ENCODE measurements around the gene SDHAF2.
"Not testable (repeated sequence)": the region's sequence is repeated elsewhere in the genome, so short reads cannot be mapped to it uniquely, and the experiment has no call there.

SDHAF2 gene

DNA sequence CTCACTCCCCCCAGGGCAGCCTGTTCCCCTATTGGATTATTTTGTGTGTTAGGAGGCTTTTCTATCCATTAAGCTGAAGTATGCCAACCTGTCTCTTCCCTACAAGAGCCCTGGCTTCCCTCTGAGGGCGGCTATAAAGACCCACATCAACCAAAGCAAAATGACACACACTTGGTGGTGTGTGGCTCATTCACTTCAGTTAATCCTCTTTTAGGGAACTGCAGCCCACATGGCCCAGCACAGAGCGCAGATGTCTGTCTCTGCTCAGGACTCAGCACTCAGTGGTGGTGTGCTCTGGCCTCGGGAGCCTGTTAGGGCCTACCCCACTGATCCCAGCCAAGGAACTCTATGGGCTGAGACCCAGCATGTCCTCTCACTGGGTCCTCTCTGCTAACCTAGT is 46.4 kb downstream of the SDHAF2 start:
- no peak for DNase-seq (ENCODE audit: low read depth in 3 of 3)

DNA sequence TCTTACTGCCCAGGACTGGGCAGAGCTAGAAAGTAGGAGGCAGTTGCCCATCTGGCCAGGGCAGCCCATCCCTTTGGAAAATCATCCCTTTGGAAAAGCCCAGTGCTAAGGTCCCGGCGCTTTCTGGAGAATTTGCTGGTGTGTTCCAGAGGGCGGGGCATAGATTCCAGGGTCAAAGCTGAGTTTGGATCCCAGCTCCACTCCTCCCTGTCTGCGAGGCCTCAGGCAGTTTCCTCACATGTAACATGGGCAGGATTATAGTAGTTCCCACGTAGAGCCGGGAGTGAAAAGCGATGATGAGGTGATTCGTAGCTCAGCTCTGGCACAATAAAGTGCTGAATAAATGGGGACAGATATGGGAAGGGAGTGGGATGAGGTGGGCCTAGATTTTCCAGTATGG is 47.2 kb downstream of the SDHAF2 start:
- no peak for DNase-seq (ENCODE audit: low read depth in 3 of 3)

DNA sequence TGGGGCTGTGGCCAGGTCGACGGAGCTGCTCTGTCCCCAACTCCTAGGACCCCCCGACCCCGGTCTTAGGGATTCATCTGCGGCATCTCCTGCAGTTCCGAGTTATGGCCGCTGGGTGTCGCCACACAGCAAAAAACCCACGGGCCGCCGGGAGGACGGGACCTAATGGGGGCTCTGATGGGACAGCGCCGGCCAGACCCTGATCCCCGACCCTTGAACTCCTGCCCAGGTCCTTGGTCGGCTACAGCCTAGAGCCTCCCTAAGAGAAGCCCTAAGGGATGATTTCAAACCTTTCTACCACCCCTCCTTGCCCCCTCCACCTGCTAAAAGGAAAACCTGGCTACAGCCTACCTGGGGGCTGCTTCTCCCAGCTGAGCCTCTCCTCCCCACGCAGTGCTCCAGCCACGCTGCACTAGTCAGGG is 47.8 kb downstream of the SDHAF2 start:
- peak; percentile 21 to 31 (median 28) for DNase-seq (ENCODE audit: low read depth in 3 of 3)

DNA sequence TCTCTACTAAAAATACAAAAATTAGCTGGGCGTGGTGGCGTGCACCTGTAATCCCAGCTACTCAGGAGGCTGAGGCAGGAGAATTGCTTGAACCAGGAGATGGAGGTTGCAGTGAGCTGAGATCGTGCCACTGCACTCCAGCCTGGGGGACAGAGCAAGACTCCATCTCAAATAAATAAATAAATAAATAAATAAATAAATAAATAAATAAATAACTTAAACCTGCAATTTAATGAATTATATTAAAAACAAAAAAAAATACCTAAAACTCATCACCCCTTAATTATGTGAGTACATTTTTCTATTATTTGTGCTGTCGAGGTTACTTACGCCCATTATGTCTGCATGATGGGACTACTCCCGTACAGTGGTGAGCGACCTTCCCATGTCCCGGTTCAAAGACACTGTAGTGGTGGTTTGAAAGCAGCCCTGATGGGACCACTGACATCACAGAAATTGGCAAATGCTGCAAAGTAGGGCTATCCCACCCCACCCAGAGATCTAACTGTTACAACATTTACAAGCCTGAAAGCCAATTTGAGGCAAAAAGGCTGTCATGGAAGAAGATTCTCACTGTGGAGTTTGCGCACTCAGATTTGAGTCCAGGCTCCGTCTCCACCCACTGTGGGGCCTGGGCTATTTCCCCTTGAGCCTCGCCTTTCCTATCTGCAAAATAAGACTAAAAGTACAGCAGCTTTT is 49.6 kb downstream of the SDHAF2 start:
- not testable (repeated sequence) for DNase-seq (ENCODE audit: low read depth in 3 of 3)

DNA sequence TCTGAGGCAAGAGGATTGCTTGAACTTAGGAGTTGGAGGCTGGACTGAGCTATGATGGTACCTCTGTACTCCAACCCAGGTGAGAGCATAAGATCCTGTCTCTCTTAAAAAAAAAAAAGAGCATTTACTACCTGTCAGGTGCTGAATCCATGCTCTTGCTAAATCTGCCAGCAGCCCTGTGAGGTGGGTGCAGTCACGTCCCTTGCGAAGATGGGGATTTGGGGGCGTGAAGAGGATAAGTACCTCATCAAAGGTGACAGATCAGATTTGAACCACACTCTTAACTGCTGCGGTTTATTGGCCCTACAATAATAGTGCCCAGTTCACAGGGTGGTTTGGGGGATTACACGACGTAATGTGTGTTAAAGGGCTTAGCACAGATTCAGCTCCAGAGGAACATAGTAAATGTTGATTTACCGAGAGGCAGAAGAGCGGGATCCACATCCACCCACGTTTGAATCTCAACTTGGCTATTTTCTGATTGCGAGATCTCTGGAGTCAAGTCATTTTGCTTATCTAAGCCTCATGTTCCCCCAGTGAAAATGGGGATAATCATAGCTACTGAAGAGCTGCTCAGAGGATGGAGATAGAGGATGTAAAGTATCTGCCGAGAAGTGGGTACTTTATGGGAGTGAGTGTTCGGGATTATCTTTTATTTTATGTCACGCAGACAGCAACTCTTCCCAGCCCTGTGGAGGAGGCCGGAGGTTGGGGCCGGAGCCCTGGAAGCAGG is 50.5 kb downstream of the SDHAF2 start:
- DNase-seq (ENCODE audit: low read depth in 3 of 3), result no peak

DNA sequence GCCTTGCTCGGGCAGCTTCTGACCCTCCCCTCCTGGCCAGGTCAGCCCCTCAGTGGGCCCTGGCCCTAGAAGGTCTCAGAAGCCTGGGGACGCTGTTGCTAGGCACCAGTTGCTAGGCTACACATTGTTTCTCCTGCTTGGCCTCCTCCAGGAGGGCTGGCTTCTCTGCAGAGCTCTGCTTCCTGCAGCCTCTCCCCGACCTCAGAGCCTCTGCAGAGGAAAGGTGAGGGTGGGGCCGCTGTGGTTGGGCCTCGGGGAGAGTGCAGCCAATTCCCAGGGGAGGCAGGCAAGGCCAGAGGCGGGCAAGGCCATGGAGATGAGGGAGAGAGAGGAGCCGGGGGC is 51.0 kb downstream of the SDHAF2 start:
- DNase-seq (ENCODE audit: low read depth in 3 of 3), result no peak

DNA sequence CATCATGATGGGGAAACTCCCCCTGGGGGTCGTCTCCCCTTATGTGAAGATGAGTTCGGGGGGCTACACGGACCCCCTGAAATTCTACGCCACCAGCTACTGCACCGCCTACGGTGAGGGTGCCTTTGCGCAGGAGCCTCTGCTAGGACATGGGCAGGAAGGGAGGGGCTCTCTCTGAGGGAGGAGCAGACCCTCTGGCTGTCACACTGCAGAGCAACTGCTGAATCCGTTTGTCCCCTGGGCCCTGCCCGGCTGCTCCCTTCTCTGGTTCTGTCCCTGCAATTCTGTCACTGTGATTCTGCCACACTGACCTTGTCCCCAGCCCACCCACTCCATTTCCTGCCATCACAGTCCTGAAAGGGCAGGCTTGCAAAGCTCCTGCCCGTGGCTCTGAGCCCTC is 51.9 kb downstream of the SDHAF2 start:
- DNase-seq (ENCODE audit: low read depth in 3 of 3), result no peak

DNA sequence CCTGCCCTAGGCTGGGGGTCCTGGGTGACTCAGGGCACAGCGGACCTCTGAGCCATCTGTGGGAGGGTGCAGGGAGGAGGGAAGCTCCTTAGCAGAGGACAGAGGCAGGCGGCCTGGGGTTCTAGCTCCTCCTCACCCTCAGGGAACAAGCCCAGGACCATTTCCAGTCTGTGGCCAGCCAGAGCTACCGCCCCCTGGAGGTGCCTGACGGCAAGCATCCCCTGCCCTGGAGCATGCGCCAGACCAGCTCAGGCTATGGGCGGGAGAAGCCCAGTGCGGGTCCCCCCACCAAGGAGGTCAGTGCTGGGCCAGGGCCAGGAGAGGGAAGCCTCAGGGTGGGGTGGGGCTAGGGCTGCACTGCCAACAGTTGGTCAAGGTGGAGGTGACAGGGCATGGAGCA is 52.6 kb downstream of the SDHAF2 start:
- DNase-seq (ENCODE audit: low read depth in 3 of 3), result peak in 1 of 3 experiments; percentile 7

DNA sequence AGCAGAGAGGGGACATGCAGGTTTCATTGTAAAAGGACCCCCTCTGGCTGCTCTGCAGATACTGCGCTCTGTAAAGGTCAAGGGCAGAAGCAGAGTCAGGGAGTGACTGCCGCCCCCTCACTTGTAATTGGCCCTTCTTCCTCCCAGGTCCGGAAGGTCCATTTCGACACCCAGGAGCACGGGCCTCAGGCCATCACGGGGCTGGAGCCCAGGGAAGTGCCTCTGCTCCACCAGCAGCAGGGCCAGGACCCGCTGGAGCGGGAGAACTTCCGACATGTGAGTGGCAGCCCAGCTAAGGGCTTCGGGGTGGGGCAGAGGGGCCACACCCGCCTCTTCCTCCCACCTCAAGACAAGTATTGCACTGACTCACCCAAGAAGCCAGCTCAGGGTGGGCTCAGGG is 54.6 kb downstream of the SDHAF2 start:
- no peak for DNase-seq (ENCODE audit: low read depth in 3 of 3)

DNA sequence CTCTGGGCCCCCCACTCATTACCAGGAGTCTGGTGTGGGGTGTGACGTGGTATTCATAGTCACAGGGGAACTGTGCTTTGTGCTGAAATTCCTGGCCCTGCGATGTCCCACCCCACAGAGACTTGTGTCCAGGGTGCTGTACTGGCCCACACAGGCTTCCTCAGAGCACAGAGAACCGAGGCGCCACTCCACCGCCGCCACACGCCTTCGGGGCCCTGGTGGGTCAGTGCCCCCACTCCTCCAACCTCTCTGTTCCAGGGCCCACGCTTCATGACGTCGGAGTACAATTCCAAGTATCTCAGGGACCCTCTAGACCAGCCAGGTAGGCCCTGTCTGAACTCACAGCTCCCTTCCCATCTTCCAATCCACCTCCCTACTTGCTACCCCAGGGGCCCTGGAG is 55.2 kb downstream of the SDHAF2 start:
- no peak for DNase-seq (ENCODE audit: low read depth in 3 of 3)

DNA sequence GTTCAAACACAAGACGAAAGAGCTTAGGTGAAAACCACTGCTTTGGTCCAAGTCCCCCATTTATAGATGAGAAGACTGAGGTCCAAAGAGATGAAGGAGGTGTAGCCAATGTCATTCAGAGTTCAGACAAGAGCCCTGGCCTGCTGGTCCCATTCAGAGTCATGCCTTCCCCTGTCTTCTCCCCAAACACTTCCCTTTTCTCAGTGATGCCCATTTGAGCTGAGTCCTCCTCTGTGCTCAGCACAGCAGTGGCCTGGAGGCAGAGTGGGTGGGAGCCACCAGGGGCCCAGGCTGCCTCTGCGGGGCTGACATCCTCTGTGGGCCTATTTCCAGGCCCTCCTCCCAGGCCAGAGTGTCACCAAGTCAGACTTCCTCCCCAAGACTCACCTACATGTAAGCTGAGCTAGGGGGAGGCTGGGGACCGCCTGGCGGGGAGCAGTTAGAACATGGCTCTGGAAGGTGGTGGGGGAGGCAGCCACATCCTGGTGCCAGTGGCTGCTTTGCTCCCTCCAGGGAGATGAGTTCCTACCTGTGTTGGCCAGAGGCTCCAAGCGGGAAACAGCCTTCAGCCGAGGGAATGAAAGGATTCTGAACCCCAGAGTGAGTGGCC is 56.2 kb downstream of the SDHAF2 start:
- DNase-seq (ENCODE audit: low read depth in 3 of 3), result no peak

DNA sequence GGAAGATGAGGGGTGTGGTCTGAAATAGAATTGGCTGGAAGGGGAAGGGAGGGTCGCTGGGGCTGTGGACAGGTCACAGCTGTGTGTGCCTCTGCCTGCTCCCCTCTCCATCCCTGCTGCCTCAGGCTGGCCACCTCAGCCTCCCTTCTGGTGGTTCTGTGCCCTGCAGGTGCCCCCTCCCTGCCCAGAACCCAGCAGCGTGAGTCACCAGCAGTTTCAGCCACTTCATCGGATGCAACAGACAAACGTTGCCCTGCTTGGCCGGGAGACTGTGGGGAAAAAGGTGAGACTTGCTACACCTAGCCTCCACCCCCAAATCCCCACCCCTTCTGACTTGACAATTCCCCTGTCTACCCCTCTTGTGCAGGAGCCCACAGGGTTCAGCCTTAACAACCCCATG is 56.9 kb downstream of the SDHAF2 start:
- no peak for DNase-seq (ENCODE audit: low read depth in 3 of 3)

DNA sequence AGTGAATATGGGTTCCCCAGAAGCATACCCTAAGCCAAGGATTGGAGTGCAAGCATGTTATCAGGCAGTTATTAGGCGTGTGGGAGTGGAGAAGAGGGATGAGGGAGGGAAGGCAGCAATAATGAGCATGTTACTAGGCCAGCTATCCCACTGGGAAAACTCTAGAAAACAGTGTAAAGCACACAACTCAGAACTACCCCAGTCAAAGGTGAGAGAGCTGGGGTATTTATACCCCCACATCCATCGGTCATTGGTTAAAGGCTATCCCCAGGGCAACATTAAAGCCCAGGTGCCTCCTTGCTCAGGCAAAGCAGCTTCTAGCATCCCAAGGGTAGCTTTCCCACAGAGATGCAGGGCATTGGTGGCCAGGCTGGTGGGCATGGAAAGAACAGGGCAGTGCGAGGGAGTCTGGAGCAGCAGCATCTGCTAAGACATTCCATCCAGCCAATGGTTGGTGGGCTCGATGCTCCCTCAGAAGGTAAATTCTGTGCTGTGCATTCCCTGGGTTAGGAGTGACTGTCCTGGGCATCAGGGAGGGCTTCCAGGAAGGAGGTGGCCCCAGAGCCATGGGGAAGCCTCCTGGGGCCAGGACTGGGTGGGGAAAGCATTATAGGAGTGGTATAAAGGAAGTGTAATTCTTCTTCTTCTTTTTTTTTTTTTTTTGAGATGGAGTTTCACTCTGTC is 57.6 kb downstream of the SDHAF2 start:
- no peak for DNase-seq (ENCODE audit: low read depth in 3 of 3)

DNA sequence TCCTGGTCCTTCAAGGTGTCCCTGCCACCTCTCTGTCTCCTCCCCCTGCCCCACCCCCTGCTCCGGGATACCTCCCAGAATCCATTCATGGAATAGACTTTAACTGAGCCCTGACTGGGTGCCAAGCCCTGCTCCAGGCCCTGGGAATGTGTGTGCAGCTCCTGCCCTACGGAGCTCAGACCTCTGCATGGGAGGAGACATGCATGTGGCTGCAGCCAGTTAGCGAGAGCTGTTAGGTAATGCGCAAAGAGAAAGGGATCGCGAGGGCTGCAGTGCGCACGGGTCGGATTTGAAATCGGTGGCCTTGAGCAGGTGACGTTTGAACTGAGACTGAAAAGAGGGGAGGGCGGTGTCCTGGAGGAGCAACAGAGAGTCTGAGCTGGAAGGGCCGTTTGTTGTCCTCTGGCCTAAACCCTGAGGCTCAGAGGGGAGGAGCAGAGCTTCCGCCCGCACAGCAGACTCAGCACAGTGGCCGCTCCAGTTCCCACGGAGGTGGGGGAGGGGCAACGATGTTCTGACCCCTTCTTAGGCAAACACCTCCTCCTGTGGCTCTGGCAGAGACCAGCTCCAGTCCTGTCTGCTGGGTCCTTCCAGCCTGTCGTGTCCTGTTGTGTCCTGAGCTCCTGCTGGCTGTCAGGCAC is 58.8 kb downstream of the SDHAF2 start:
- no peak for DNase-seq (ENCODE audit: low read depth in 3 of 3)

DNA sequence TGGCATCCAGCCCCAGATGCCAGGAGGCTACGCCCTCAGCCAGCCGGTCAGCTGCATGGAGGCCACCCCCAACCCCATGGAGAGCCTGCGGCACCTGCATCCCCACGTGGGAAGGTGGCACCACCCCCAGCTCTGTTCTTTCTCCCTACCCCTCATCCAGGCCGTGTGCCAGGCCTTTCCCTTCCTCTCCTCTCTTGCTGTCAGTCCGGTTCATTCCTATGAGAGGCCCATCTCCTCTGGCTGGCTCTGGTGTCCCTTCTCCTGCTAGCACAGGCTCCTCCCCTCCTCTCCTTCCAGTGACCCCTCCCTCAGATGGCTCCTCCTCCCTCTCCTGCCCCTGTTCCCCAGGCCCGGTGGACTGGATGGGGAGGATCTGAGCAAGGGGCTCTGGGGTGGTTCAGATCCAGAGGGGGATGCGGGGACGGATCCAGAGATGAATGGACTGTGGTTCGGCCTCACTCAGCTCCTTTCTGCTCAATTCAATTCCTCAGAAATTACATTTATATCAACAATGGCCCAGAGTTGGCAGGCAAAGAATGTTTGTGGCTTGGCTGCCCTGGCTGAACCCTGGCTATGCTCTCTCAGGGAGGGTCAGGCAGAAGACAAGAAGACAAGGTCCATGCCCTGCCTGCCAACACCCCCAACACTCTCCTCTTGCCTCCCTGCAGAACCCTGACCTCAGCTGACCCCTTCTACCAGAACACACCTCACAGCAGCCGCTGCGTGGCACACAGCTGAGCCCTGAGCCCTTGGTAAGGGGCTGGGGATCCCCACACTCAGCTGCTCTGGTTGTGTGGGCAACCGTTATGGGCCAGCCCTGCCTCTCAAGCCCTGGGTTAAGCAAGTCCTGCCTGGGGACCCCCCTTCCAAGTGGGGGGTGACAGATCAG is 60.2 kb downstream of the SDHAF2 start:
- DNase-seq (ENCODE audit: low read depth in 3 of 3), result no peak

DNA sequence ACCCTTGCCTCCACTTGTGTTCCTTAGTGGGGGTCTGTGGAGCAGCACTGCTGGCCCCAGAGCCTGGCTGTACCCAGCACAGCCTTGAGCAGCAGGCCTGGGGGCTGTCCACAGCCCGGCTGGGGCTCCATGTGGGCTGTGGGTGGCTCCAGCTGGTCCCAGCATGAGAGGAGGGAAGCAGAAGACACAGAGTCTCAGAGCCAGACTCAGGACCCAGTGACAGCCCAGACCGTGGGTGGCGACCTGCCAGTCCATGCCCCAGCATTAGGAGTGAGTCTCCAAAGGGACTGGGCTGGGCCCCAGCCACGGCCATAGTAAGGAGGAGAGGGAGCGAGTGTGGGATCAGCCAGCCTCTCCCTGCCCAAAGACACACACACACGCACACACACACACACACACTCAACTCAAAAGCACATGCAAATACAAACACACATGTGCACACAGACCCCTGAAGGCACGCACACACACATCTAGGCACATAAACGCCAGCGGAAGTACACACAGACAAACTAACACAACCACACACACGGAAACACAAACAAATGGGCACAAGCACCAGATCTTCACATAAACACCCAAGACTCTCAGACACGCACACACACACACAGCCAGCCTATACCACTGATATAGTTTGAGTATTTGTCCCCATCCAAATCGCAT is 61.9 kb downstream of the SDHAF2 start:
- no peak for DNase-seq (ENCODE audit: low read depth in 3 of 3)

DNA sequence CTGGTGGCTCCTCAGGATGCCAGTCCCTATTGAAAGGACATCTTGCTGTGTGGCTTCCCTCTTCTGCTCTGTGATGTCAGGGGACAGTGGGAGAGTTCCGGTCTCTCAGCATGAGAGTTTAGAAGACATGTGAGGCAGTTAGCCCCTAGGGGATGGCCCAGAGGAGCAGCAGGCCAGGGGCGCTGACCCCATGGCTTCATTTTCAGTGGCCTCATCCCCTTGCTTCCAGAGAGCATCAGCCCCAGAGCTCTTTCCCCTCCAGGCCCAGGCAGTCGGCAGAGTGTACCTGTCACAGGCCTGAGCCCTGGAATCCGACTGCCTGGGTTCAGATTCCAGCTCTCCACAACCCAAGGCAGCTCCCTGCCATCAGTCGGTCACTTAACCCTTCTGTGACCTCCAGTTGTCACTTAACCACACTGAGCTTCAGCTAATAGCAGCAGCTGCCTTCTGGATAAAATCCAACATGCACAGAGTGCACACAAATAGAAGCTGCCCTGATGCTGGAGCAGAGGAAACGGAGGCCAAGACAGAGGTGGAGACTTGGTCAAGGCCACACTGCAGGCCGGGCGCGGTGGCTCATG is 64.5 kb downstream of the SDHAF2 start:
- DNase-seq (ENCODE audit: low read depth in 3 of 3), result no peak

DNA sequence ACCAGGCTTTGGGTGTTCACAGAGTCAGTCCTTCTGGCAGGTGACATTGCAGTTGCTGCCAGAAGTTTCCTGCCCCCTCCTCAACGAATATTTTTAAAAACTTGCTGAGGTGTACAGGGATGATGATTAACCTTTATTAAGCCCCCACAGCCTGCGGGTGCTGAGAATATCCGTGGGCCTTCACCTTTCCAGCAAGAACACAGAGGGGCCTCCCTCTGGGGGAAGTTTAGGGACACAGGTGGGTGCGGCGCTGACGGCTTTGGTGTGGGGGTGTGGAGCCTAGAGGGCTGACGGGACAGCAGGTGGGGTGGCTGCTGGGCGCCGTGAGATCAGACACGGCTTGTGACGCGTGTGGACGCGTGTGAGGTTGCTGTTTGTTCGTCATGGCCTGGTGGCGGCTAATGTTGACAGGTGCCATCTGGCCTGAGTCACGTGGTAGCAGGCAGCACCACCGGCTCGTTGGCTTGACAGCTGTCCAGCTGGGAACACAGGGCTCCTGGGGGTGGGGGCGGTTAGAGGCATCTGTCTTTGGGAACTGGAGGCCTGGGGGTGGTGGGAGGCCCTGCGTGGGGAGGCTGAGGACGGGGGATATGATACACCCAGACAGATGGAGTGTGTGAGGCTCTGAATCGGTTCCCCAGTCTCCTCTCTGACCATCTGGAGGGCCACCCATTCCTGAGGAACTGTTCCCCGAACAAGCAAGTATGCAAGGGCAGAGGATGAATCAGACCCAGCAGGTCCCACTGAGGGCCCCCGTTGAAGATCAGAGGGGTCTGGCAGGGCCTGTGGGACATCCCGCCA is 66.1 kb downstream of the SDHAF2 start:
- no peak for DNase-seq (ENCODE audit: low read depth in 3 of 3)
